HG03135 (cell line): ENCODE results near the gene PAF1.

Experiments used
- ATAC-seq: cut with Tn5 transposase; IDR thresholded peaks from one replicate; pipeline ENCODE4 v1.9.1; 2021; ENCODE audit warnings: mild to moderate bottlenecking, moderate library complexity; ENCODE audit not compliant: unreplicated experiment

PAF1 gene

GRCh38 chr19:39406656-39407409 lies 15.9 kb upstream of the PAF1 start, which contains the start of gene ZFP36:
ZFP36 (plus strand) TSS chr19:39406847; CDS start chr19:39406905, 58 bp downstream.
- ATAC-seq: peak; percentile 13

- ATAC-seq: no peak
These were observed 15.2 kb upstream of the PAF1 start for GRCh38 chr19:39405958-39406655.

- ATAC-seq: no peak
These were observed 14.5 kb upstream of the PAF1 start for GRCh38 chr19:39405261-39405957.

- peak; percentile 32 for ATAC-seq
These were observed 12.7 kb upstream of the PAF1 start for GRCh38 chr19:39403331-39404312.

- ATAC-seq: peak; percentile 27
These were observed 11.7 kb upstream of the PAF1 start for GRCh38 chr19:39402346-39403300.

- ATAC-seq: no peak
These were observed 10.8 kb upstream of the PAF1 start for GRCh38 chr19:39401549-39402345.

GRCh38 chr19:39401070-39401548 lies 10.2 kb upstream of the PAF1 start:
- no peak for ATAC-seq

- ATAC-seq: no peak
These were observed 9.2 kb upstream of the PAF1 start for GRCh38 chr19:39400061-39400460.

GRCh38 chr19:39399668-39400050 lies 8.8 kb upstream of the PAF1 start:
- ATAC-seq: no peak

GRCh38 chr19:39398297-39398864 lies 7.5 kb upstream of the PAF1 start:
- ATAC-seq: no peak

GRCh38 chr19:39397360-39398296 lies 6.7 kb upstream of the PAF1 start:
- no peak for ATAC-seq

- ATAC-seq: no peak
These were observed 505 bp downstream of the PAF1 start for GRCh38 chr19:39390451-39390750.

- ATAC-seq: no peak
These were observed 1.1 kb downstream of the PAF1 start for GRCh38 chr19:39389631-39390414.

- no peak for ATAC-seq
These were observed 2.2 kb downstream of the PAF1 start for GRCh38 chr19:39388657-39389056.

GRCh38 chr19:39386557-39386956 lies 4.3 kb downstream of the PAF1 start:
- ATAC-seq: no peak

GRCh38 chr19:39385629-39386411 lies 5.1 kb downstream of the PAF1 start:
- ATAC-seq: no peak
